Measurements from ENCODE around the gene RABEP1. TPM values are rescaled to one million over a fixed set of nuclear protein-coding genes. Genes with fewer than 3 reads are reported as not detected.

Gene RABEP1
- total and polyA plus RNA-seq, 8 donors = 12.1 to 89.7 (median 19.8) TPM

DNA sequence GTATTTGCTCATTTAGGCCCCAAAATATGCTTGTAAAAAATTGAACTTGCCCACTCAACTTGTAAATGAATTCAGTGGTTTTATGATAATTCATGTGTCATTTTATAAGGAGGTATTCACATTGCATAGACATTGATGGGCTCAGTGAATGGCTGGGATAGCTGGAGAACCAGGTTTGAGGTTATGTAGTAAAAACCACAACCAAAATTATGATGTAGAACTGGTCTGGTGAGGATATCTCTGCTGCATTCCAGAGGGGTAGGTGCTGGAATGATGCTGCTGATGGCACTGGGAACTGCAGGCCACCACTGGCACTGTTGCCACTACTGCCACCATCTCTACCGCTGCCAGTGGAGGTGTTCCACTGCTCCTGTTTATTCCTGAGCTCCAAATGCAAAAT, 21.5 kb upstream of the RABEP1 start:
- no peak for DNase-seq
- intact Hi-C loops (cut with DNase I; ENCODE audit: low total_unique reads) = no loop called here
- Histone ChIP-seq H3K27me3 (no peaks in the 10 kb centered on the region), H3K4me1 (peaks cover 0 to 8% (median 0%) of the 10 kb centered on the region in 4 donors), H3K36me3 (no peaks in the 10 kb centered on the region), H3K4me3 (no peak overlapping the region), H3K27ac (no peak overlapping the region), H3K9me3 (no peaks in the 10 kb centered on the region)
- TF ChIP-seq EP300 (IDR thresholded peaks at IDR 0.05) (no peak), POLR2A (IDR thresholded peaks at IDR 0.05) (no peak), POLR2AphosphoS5 (IDR thresholded peaks at IDR 0.05) (no peak)
- TF ChIP-seq, protein P1, sequence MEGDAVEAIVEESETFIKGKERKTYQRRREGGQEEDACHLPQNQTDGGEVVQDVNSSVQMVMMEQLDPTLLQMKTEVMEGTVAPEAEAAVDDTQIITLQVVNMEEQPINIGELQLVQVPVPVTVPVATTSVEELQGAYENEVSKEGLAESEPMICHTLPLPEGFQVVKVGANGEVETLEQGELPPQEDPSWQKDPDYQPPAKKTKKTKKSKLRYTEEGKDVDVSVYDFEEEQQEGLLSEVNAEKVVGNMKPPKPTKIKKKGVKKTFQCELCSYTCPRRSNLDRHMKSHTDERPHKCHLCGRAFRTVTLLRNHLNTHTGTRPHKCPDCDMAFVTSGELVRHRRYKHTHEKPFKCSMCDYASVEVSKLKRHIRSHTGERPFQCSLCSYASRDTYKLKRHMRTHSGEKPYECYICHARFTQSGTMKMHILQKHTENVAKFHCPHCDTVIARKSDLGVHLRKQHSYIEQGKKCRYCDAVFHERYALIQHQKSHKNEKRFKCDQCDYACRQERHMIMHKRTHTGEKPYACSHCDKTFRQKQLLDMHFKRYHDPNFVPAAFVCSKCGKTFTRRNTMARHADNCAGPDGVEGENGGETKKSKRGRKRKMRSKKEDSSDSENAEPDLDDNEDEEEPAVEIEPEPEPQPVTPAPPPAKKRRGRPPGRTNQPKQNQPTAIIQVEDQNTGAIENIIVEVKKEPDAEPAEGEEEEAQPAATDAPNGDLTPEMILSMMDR (IDR thresholded peaks at IDR 0.05) = no peak
- WGBS, 5 donors = 65 to 89% (median 75%) methylated on average over 1 of the region's 1 CpG

DNA sequence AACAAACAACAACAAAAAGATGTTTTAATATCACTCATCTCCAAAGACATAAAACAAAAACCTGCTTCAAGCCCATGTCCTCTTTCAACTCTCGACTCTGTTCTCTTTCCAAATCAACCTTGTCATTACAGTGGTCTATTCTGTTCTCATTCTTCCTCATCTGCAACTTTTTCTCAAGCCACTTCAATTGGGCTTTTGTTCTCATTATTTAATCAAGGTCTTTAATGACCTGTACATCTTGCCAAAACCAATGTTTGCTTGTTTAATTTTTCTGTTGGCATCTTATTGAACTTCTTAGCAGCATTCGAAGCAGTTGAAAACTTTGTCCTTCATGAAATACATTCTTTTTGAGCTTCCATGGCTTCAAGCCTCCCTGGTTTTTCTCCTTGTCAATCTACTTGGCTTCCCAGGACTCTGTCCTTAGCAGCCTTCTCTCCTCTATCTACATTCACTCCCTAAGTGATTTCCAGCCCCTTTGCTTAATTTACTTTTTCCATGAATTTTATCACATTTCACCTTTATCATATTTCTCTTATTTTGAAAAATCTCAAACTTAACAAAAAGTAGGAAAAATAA, 19.6 kb upstream of the RABEP1 start:
- no peak for DNase-seq
- Histone ChIP-seq H3K4me1 (peaks cover 0 to 8% (median 0%) of the 10 kb centered on the region in 4 donors), H3K27ac (no peak overlapping the region), H3K27me3 (no peaks in the 10 kb centered on the region), H3K9me3 (no peaks in the 10 kb centered on the region), H3K4me3 (no peak overlapping the region), H3K36me3 (no peaks in the 10 kb centered on the region)
- intact Hi-C loops (cut with DNase I; ENCODE audit: low total_unique reads) = no loop called here
- 18 to 54% (median 36%) methylated on average over 2 of the region's 2 CpGs for WGBS, 5 donors
- TF ChIP-seq POLR2AphosphoS5 (IDR thresholded peaks at IDR 0.05) (no peak), POLR2A (IDR thresholded peaks at IDR 0.05) (no peak), EP300 (IDR thresholded peaks at IDR 0.05) (no peak)
- TF ChIP-seq, protein P1 (IDR thresholded peaks at IDR 0.05) = no peak

DNA sequence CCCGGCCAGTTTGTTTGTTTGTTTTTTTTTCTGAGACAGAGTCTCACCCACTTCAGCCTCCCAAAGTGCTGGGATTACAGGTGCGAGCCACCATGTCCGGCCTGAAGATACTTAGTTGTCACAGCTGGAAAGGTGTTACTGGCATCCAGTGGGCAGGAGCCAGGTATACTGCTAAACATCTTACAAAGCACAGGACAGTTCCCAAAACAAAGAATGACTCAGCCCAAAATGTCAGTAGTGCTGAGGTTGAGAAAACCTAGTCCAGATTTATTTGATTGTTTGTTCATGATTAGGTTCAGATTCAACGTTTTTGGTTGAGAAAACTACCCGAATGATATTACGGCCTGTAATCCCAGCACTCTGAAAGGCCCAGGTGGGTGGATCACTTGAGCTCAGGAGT, 18.6 kb upstream of the RABEP1 start:
- intact Hi-C loops (cut with DNase I; ENCODE audit: low total_unique reads) = no loop called here
- Histone ChIP-seq H3K9me3 (no peaks in the 10 kb centered on the region), H3K4me1 (peaks cover 0 to 8% (median 0%) of the 10 kb centered on the region in 4 donors), H3K27ac (no peak overlapping the region), H3K27me3 (no peaks in the 10 kb centered on the region), H3K36me3 (no peaks in the 10 kb centered on the region), H3K4me3 (no peak overlapping the region)
- TF ChIP-seq EP300 (IDR thresholded peaks at IDR 0.05) (no peak), POLR2A (IDR thresholded peaks at IDR 0.05) (no peak), POLR2AphosphoS5 (IDR thresholded peaks at IDR 0.05) (no peak)
- TF ChIP-seq, protein P1 (IDR thresholded peaks at IDR 0.05) = no peak
- 68 to 86% (median 71%) methylated on average over 6 of the region's 6 CpGs for WGBS, 5 donors
- no peak for DNase-seq

GRCh38 chr17:5264893-5265292, 17.2 kb upstream of the RABEP1 start:
- Histone ChIP-seq H3K4me1 (peaks cover 0 to 8% (median 0%) of the 10 kb centered on the region in 4 donors), H3K27me3 (no peaks in the 10 kb centered on the region), H3K9me3 (no peaks in the 10 kb centered on the region), H3K27ac (no peak overlapping the region), H3K36me3 (no peaks in the 10 kb centered on the region), H3K4me3 (no peak overlapping the region)
- TF ChIP-seq POLR2A (IDR thresholded peaks at IDR 0.05) (no peak), POLR2AphosphoS5 (IDR thresholded peaks at IDR 0.05) (no peak), EP300 (IDR thresholded peaks at IDR 0.05) (no peak)
- TF ChIP-seq, protein P1 (IDR thresholded peaks at IDR 0.05) = no peak
- WGBS, 5 donors = 63 to 79% (median 70%) methylated on average over 3 of the region's 3 CpGs
- no peak for DNase-seq
- intact Hi-C loops (cut with DNase I; ENCODE audit: low total_unique reads) = no loop called here
